HepG2 (cell line): ENCODE results near the gene MRPS14. TPM values are rescaled to one million over a fixed set of nuclear protein-coding genes. Genes with fewer than 3 reads are reported as not detected.
"Not testable (repeated sequence)": the region's sequence is repeated elsewhere in the genome, so short reads cannot be mapped to it uniquely, and the experiment has no call there.

ENCODE experiments used
- ATAC-seq: fragments of 200-7000 bp; cut with Tn5 transposase; 3 replicates; pipeline ENCODE4 v1.9.1; 2020; ENCODE audit warnings: mild to moderate bottlenecking, moderate library complexity
- BruUV-seq: library from RNA; stranded (reverse); fragments of 400-500 nt; replicated peaks from 2 replicates; lab custom pipeline; 2021; lab: Mats Ljungman, UMichigan
- CTCF ChIA-PET: fragments of 300-600 bp; formaldehyde crosslinking; extraction: SDS; loops from one replicate; lab custom pipeline; 2021; ENCODE audit warnings: low total read pairs, inconsistent platforms, low intra/inter-chr PET ratio; lab: Yijun Ruan, JAX
- POLR2A ChIA-PET: fragments of 350-600 bp; sonication (Branson Sonifier 250); formaldehyde crosslinking; loops from one replicate; lab custom pipeline; 2020; ENCODE audit warnings: antibody characterized with exemption, inconsistent platforms; lab: Yijun Ruan, JAX
- DNase-seq: peaks from one replicate; pipeline ENCODE4 v3.0.0-alpha.2; 2015; ENCODE audit warnings: low spot score
- FAIRE-seq: peaks from 3 replicates; lab custom pipeline; 2011; peaks lifted over from hg19 to GRCh38; lab: Jason Lieb, UNC
- H2AFZ ChIP-seq: one replicate; pipeline ENCODE4 v1.6.1; 2011; ENCODE audit warnings: low read length, inconsistent platforms
- H3K27ac ChIP-seq: fragments of 300-600 bp; 3 replicates; pipeline ENCODE4 v1.8.0; 2011; ENCODE audit warnings: mixed run types, mild to moderate bottlenecking, mixed read lengths, low read length, inconsistent platforms; ENCODE audit not compliant: insufficient read depth; ENCODE audit errors: extremely low read length
- H3K27me3 ChIP-seq, 2 experiments: fragments of 200-600 bp in 1 of 2; 2 replicates in 1 of 2; 3 replicates in 1 of 2; pipeline versions ENCODE4 v1.6.0 to v1.8.0; 2011; ENCODE audit warnings: low read length in 2 of 2, mild to moderate bottlenecking in 2 of 2, moderate library complexity in 2 of 2, inconsistent platforms in 1 of 2; ENCODE audit not compliant: insufficient read depth in 2 of 2, control insufficient read depth in 1 of 2
- H3K36me3 ChIP-seq, 2 experiments: fragments of 200-600 bp in 1 of 2; replicated peaks in 1 of 2; 2 replicates in 1 of 2; 3 replicates in 1 of 2; pipeline versions ENCODE4 v1.5.1 to v1.8.0; 2011; ENCODE audit warnings: low read length in 2 of 2, inconsistent platforms in 1 of 2; ENCODE audit not compliant: insufficient read depth in 2 of 2, control insufficient read depth in 1 of 2
- H3K4me1 ChIP-seq: 2 replicates; pipeline ENCODE4 v1.5.1; 2012; ENCODE audit warnings: low read length, inconsistent platforms; ENCODE audit not compliant: insufficient read depth
- H3K4me2 ChIP-seq: 2 replicates; pipeline ENCODE4 v1.6.0; 2011; ENCODE audit warnings: low read depth, low read length, inconsistent platforms
- H3K4me3 ChIP-seq, 3 experiments: fragments of 200-600 bp in 1 of 3; sonication (generic), shearing (Covaris generic) in 1 of 3; replicated peaks in 1 of 3; 2 replicates each; pipeline ENCODE4 v1.5.1; 2011 to 2016; ENCODE audit warnings: low read length in 3 of 3, inconsistent platforms in 2 of 3, low read depth in 2 of 3, mild to moderate bottlenecking in 2 of 3, control low read depth in 1 of 3, mixed read lengths in 1 of 3; ENCODE audit not compliant: insufficient read depth in 1 of 3
- H3K79me2 ChIP-seq: one replicate; pipeline ENCODE4 v1.6.1; 2011; ENCODE audit warnings: low read length, inconsistent platforms; ENCODE audit not compliant: insufficient read depth
- H3K9ac ChIP-seq: 2 replicates; pipeline ENCODE4 v1.6.0; 2011; ENCODE audit warnings: mild to moderate bottlenecking, low read depth, low read length, inconsistent platforms; ENCODE audit not compliant: insufficient read depth
- H3K9me3 ChIP-seq: 2 replicates; pipeline ENCODE4 v1.5.1; 2012; ENCODE audit warnings: mild to moderate bottlenecking, low read length
- H4K20me1 ChIP-seq: 2 replicates; pipeline ENCODE4 v1.6.0; 2011; ENCODE audit warnings: inconsistent platforms, mild to moderate bottlenecking, low read length, moderate library complexity; ENCODE audit not compliant: insufficient read depth
- GATAD2A ChIP-seq: IDR thresholded peaks from 2 replicates; pipeline ENCODE4 v1.6.1; 2016
- NBN ChIP-seq: fragments of 450-650 bp; conservative IDR thresholded peaks from 2 replicates; pipeline ENCODE4 v1.6.1; 2017
- ZNF12 ChIP-seq: sonication (generic); formaldehyde crosslinking; IDR thresholded peaks from 2 replicates; pipeline ENCODE4 v1.5.0; 2020; ENCODE audit warnings: missing genetic modification reagents
- ZNF7 ChIP-seq: IDR thresholded peaks from 2 replicates; pipeline ENCODE4 v1.6.1; 2016; ENCODE audit warnings: missing biosample characterization, missing genetic modification reagents
- WGBS: methylation state at CpG from one replicate; pipeline ENCODE4 v1.1.6; 2017; ENCODE audit warnings: low lambda C conversion rate; 5-methylcytosine and 5-hydroxymethylcytosine counted together
- in situ Hi-C: cut with HindIII; loops from 2 replicates; pipeline ENCODE4 v1.10.0; 2017; ENCODE audit warnings: low pct_unique_long_range_greater_than_20kb; ENCODE audit not compliant: extremely low pct_ligation_motif_present
- intact Hi-C: fragments of 100-400 bp; cut with micrococcal nuclease; formaldehyde crosslinking; loops from one replicate; pipeline ENCODE4 v1.10.0; 2022; ENCODE audit not compliant: unreplicated experiment
- polyA plus RNA-seq, 8 experiments: library from polyadenylated mRNA; depleted of rRNA in 3 of 8; stranded (reverse) in 7 of 8; unstranded in 1 of 8; fragments of >200 nt; fragmentation: Illumina TruSeq in 4 of 8; extraction: Trizol in 4 of 8; gene quantifications; 2 replicates each; pipeline versions ENCODE4 v1.2.1 to v1.2.3, GENCODE V29; 2011 to 2016; ENCODE audit warnings: low read depth in 4 of 8, missing spikeins in 1 of 8, mixed read lengths in 1 of 8; ENCODE audit not compliant: insufficient read depth in 1 of 8
- total RNA-seq, 5 experiments: library from RNA; depleted of rRNA; stranded (reverse); fragments of >200 nt; fragmentation: Illumina TruSeq; extraction: Trizol; gene quantifications; 2 replicates each; pipeline ENCODE4 v1.2.3, GENCODE V29; 2016; ENCODE audit warnings: low read depth in 1 of 5
- TF ChIP-seq, protein P1 (sequence below): sonication (generic); formaldehyde crosslinking; IDR thresholded peaks from 2 replicates; pipeline ENCODE4 v1.4.0; 2020; ENCODE audit warnings: missing genetic modification reagents, mild to moderate bottlenecking, borderline replicate concordance

Gene MRPS14
- total and polyA plus RNA-seq, 2 of the 13 experiments (the other 11 are each of a cell fraction or from before 2014, with no cell fraction given): 36.6 to 43.2 TPM

DNA sequence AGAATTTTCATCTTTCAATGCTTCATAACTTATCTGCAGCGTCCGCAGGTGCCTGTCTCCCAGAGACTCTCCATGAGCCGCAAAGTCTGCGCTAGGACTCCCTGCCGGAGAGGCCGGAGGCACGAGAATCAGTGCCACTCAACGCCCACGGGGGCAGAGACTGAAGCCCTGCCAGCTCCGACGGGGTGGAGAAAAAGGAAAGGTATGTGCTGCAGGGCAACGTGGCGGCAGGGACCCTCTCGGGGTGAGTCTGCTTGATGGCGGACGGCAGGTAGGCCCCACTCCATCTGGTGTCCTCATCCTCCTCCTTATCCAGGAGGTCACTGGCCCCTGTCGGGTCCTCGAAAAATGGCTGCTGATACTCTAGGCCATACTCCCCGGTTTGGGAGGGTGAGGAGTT is 21.9 kb upstream of the MRPS14 start:
- Histone ChIP-seq H4K20me1 (no peaks in the 10 kb centered on the region), H2AFZ (no peak overlapping the region), H3K36me3 (no peaks in the 10 kb centered on the region), H3K27me3 (no peaks in the 10 kb centered on the region), H3K9me3 (no peaks in the 10 kb centered on the region), H3K4me1 (peaks cover 13% of the 10 kb centered on the region), H3K9ac (no peak overlapping the region), H3K4me2 (no peak overlapping the region)
- in situ Hi-C loops: no loop called here
- intact Hi-C loops: loop anchor here (5.0 kb wide), 1 partner anchor 267 kb away; no protein-coding TSS in a partner anchor
- POLR2A ChIA-PET: no interaction called here
- BruUV-seq: no TSS peak
- ATAC-seq (no peak), FAIRE-seq (no peak), DNase-seq (no peak)
- CTCF ChIA-PET: no interaction called here
- TF ChIP-seq GATAD2A: no peak
- TF ChIP-seq, protein P1, sequence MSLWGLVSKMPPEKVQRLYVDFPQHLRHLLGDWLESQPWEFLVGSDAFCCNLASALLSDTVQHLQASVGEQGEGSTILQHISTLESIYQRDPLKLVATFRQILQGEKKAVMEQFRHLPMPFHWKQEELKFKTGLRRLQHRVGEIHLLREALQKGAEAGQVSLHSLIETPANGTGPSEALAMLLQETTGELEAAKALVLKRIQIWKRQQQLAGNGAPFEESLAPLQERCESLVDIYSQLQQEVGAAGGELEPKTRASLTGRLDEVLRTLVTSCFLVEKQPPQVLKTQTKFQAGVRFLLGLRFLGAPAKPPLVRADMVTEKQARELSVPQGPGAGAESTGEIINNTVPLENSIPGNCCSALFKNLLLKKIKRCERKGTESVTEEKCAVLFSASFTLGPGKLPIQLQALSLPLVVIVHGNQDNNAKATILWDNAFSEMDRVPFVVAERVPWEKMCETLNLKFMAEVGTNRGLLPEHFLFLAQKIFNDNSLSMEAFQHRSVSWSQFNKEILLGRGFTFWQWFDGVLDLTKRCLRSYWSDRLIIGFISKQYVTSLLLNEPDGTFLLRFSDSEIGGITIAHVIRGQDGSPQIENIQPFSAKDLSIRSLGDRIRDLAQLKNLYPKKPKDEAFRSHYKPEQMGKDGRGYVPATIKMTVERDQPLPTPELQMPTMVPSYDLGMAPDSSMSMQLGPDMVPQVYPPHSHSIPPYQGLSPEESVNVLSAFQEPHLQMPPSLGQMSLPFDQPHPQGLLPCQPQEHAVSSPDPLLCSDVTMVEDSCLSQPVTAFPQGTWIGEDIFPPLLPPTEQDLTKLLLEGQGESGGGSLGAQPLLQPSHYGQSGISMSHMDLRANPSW: no peak
- no peak for TF ChIP-seq ZNF7 (CRISPR knock-in tag)
- no peak for TF ChIP-seq ZNF12 (CRISPR knock-in tag)
- TF ChIP-seq NBN: no peak
- TF ChIP-seq, all 625 proteins: peak for 0
- H3K27ac ChIP-seq: no peak overlapping the region
- WGBS: 64% methylated on average over 18 of the region's 19 CpGs
- H3K4me3 ChIP-seq: no peak overlapping the region
- H3K79me2 ChIP-seq: no peaks in the 10 kb centered on the region

DNA sequence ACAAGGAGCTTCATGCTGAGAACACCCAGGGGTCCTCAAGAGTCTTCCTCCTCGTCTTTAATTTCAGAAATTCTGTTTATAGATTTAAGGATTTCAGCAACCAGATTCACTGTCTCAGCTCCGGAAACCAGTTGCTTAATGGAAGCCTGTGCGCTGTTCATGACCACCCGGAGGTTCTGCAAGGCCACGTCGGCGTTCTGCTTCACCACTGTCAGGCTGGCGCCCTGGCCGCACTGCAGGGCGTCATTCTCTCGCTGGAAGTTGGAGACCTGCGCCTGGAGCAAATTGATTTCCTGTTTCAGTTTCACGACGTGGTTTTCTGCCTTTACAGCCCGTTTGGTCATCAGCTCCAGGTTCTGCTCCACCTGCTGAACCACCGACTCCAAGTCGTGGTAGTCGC is 21.4 kb upstream of the MRPS14 start:
- H3K4me2 ChIP-seq, DNase-seq, H3K9ac ChIP-seq, ATAC-seq, H3K36me3 ChIP-seq, POLR2A ChIA-PET, BruUV-seq, H3K9me3 ChIP-seq, H4K20me1 ChIP-seq, H3K79me2 ChIP-seq, FAIRE-seq, CTCF ChIA-PET, H3K27me3 ChIP-seq, H2AFZ ChIP-seq, intact Hi-C loops, H3K4me3 ChIP-seq, H3K27ac ChIP-seq: not testable (repeated sequence)
- H3K4me1 ChIP-seq: peaks cover 14% of the 10 kb centered on the region
- in situ Hi-C loops: loop anchor here (5.0 kb wide), 1 partner anchor 73 kb away; no protein-coding TSS in a partner anchor
- 78% methylated on average over 18 of the region's 18 CpGs for WGBS
